GM12874 (cell line): ENCODE results near the gene ABCC4.

Experiments
- CTCF ChIP-seq: IDR thresholded peaks from 2 replicates; pipeline ENCODE4 v1.5.1; 2011; ENCODE audit warnings: low read depth, mild to moderate bottlenecking, control low read depth, low read length, moderate library complexity; ENCODE audit not compliant: insufficient read depth

Gene ABCC4

GRCh38 chr13:95184317-95184716 lies 116.9 kb downstream of the ABCC4 start:
- no peak for TF ChIP-seq CTCF

- TF ChIP-seq CTCF: no peak
These were observed 118.5 kb downstream of the ABCC4 start for GRCh38 chr13:95182570-95183265.

GRCh38 chr13:95181586-95181985 lies 119.7 kb downstream of the ABCC4 start:
- TF ChIP-seq CTCF: no peak

GRCh38 chr13:95180513-95181245 lies 120.6 kb downstream of the ABCC4 start:
- TF ChIP-seq CTCF: no peak

GRCh38 chr13:95176611-95177259 lies 124.5 kb downstream of the ABCC4 start:
- TF ChIP-seq CTCF: no peak

GRCh38 chr13:95174517-95174916 lies 126.7 kb downstream of the ABCC4 start:
- no peak for TF ChIP-seq CTCF

- no peak for TF ChIP-seq CTCF
These were observed 133.1 kb downstream of the ABCC4 start for GRCh38 chr13:95168191-95168590.
